HG02970 (cell line): ENCODE results near the gene PSG2.
"Not testable (repeated sequence)": the region's sequence is repeated elsewhere in the genome, so short reads cannot be mapped to it uniquely, and the experiment has no call there.

ENCODE experiments used
- ATAC-seq: cut with Tn5 transposase; IDR thresholded peaks from one replicate; pipeline ENCODE4 v1.9.1; 2021; ENCODE audit warnings: mild to moderate bottlenecking, moderate library complexity, moderate number of reproducible peaks; ENCODE audit not compliant: unreplicated experiment, low FRiP score

PSG2 gene

DNA sequence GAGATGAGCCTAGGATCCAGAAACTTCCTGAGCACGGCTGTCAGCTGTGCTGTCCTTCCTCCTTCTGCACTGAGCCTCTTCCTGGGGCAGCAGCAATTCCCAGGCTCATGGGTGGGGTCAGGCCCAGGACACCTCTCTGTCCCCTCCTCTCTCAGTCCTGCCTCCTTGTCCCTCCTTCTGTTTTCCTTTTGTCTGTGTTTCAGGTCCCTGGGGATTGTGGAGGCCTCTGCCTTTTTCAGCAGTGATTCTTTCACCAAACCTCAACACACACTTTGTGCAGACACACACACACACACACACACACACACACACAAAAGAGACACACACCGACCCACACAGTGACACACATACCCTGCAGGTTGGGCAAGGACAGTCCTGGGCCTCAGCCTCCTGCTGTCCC is at the start of gene PSG2:
Gene PSG2 (minus strand): TSS at position 101 of the 400 bp plus-strand sequence. CDS start 132 bp downstream, outside the sequence.
- not testable (repeated sequence) for ATAC-seq

DNA sequence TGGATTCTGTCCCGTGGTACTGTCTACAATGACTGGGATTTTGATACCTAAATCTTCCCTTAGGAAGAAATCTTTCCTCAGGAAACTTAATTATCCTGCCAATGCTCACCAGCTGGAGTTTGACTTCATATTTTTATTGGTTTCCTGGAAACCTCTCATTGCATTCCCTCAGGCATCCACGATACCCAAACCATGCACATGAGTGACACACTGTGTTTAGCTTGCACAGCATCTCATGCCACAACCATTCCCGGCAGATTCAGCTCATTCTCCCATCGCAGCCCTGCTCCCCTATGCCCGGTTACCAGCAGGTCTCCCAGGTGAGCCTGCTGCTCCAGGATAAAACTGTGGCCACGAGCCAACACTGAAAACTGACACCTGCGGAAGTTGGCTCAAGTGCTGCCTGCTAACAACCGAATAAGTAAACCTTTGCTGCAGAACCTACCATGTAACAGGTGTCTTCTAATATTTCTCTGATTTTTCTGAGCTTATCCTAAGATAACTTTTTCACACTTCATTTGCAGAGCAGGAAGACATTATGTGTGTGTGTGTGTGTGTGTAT is 48.9 kb upstream of the PSG2 start:
- not testable (repeated sequence) for ATAC-seq

DNA sequence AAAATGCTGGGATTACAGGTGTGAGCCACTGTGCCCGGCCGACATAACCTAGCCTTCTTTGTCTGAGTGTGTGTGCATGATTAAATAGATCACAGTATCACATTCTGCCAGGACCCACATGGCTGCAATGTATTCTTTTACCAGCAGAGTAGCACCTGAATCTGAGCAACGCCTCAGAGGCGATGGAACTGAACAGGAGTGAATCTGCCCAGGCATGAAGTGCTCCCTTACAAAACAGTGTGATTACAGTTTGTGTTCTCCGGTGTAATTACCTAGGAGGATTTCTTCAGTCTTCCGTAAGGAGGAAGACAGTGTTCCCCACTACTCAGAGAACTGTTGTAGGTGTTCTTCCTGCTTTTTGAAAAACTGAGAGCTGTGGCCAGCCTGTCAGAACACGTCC is 46.7 kb upstream of the PSG2 start:
- not testable (repeated sequence) for ATAC-seq

DNA sequence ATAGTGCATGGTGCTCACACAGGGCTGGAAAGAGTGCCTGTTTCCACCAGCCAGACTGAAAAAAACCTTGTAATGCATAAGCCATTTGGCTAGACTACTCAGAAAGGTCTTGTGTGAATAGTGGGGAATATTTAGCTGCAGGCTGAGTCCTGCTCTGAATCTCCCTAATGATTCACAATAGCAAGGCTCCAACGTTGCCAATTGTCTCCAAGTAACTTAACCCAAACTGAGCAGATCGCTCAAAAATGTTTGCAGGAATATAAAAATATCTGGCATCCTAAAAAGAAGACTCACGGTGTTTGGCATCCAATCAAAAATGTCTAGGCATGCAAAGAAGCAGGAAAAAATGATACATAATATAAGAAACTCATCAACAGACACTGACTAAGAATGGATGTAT is 44.8 kb upstream of the PSG2 start:
- ATAC-seq, result not testable (repeated sequence)

DNA sequence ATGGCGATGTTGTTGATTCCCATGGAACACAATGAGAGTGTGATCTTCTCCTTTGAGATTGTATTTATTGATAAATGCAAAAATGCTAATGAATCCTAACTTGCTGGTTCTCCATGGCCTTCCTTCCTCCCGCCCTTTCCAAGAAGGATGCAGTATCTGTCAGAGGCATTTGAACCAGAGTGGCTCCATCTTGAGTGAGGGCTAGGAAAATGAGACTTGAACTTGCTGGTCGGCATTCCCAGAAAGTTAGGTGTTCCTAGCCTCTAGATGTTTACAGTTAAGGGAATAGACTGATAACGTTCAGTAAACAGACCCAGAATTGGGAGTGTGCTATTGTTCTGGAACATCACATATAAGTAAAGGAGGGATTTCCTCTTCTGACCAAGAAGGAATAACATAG is 44.2 kb upstream of the PSG2 start:
- ATAC-seq, result no peak

DNA sequence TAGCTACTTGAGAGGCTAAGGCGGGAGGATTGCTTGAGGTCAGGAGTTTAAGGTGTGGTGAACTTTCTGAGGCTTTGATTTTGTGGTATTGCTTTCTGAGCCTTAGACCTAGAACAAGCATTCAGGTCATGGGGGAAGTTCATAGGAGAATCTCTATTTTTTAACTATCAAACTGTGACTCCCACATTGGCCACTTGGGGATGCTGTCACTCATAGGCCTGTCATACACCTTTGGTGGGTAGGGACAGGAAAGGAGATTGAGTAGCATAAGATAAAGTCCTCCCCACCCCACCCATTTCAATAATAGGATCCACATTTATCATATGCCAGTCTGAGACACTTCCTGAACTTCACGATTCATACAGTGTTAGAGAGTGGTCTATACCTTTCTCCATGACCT is 41.9 kb upstream of the PSG2 start:
- no peak for ATAC-seq

DNA sequence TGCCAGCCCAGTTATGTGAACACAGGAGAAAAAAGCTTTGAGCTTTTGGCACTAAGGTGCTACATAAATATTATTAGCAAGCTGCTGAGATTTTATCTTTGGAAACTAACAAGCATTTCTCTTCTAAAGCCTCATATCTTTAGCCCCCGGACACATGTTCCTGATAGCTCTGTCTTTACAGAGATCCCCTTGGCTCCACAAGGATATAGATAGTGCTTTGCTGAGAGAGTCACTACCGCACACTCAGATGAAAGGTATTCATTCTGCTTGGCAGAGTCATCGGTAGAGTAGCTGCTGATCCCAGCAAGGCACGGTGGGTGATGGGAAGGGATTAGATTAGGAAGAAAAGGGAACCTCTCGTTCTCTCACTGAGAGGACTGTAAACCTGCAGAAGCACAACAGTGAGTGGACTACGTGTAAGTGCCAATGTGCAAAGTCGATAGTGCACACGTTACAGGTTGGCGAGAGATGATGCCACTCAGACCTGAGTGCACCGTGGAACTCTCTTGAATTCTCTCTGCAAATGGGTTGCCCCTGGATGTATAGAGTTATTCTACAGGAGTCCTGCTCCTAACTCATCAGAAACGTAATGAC is 38.0 kb upstream of the PSG2 start:
- ATAC-seq, result not testable (repeated sequence)

DNA sequence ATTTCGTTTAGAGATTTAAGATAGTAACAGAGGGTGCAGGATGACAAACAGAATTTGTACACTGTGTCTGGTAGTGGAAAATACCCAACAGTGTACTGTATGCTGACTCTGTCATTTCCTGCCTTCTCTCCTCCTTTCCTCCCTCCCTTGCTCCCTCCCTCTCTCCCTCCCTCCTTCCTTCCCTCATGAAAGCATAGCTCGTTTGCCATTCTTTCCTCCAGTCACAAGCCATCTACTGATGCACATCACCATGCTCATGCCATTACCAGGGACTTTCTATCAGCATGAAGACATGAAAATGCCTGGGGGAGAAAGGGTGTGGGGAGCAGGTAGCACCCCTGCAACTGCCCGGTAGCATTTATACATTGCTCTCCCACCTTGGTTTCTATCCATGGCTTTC is 37.0 kb upstream of the PSG2 start:
- not testable (repeated sequence) for ATAC-seq

DNA sequence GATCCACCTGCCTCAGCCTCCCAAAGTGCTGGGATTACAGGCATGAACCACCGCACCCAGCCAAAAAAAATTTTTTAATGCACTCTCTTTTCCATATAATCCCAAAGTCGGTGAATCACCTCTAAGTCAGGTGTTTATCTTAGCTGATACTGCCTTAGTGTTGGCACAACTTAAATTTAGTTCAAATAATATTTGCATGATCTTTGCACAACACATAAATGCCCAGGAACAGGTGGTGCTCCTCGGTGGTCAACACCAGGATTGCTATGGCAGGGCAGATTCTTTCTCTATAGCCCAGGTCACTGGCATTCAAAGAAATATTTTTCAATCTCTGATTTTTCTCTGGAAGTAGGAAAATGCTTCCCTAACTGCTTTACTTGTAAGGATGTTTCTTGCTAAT is 33.9 kb upstream of the PSG2 start:
- not testable (repeated sequence) for ATAC-seq

DNA sequence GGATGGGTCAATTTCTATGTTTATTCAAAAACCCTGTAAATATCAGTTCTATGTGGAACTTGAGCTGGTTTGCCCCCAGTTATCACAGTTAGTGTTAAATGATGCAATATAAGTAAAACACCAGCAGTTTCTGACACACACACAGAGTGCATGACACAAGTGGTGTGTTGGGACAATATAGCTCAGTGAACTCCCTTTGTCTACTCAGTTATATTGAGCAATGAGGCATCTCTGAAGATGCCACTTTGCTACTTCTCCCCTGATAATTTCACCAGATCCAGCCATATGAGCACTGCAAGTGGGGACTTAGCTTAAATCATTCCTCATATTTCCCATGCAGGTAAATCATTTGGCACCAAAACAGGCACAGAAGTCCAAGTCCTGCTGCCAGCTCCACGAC is 33.0 kb upstream of the PSG2 start:
- not testable (repeated sequence) for ATAC-seq

DNA sequence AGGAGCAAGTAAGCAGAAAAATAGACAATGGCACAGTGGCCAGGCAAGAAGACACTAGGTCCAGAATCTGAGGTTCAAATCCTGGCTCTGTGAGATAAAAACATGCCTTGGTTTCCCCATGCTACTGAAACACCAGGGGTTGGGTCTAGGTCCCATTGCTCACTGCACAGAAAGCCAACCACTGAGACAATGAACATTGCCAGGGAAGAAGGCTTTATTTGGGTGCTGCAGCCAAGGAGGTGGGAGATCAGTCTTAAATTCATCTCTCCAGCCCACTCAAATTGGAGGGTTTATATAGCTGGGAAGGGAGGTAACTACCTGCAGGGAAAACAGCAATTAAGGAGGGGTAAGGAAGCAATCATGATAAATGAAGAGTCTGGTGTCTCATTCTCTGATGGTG is 32.6 kb upstream of the PSG2 start:
- ATAC-seq, result not testable (repeated sequence)

DNA sequence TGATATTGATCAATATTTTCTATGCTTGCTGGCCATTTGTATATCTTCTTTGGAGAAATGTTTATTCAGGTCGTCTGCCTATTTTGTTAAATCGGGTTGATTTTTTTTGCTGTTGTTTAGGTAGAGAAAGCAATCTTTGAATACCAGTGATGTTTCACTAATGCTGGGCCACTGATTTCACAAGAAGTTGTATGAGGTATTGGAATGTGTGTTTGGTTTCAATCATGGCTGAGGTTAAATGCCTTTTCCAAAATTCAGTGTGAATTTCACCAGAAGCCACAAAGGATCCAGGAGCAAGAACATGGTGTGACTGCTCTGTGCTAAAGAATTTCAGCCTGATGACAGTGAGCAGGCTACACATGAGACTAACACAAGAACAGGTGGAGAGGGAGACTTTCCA is 32.1 kb upstream of the PSG2 start:
- not testable (repeated sequence) for ATAC-seq

DNA sequence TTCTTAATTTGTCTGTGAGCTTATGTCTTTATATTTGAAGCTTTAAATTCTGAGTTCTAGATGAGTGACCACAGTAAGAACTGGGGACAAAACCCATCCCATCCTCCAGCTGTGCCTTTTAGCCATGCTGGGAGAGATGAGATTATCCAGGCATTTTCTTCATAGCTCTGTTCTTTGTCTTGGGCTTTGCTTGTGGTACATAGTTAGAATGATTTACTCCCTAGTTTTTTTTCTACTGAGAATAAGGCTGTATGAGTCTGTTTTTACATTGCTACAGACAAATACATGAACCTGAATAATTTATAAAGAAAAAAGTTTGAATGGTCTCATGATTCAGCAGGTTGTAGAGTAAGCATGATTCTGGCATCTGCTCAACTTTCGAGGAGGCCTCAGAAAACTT is 24.9 kb upstream of the PSG2 start:
- not testable (repeated sequence) for ATAC-seq

DNA sequence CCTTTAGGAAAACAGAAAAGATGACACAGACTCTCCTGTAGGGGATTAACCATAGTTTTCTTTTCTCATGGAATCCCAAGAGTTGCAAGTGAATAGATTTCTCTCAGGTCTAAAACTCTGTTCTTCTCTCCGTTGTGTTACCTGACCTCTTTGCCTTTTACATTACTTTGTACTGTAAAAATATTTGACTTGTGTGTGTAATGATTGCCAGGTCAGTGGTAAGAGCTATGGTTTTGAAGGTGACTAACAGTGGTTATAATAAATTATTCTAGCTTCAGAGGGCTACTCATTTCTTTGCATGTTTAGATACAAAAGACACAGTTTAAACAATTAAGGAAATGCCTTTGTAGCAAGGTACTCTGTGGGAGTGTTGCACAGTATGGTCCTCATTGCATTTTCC is 23.0 kb upstream of the PSG2 start:
- no peak for ATAC-seq

DNA sequence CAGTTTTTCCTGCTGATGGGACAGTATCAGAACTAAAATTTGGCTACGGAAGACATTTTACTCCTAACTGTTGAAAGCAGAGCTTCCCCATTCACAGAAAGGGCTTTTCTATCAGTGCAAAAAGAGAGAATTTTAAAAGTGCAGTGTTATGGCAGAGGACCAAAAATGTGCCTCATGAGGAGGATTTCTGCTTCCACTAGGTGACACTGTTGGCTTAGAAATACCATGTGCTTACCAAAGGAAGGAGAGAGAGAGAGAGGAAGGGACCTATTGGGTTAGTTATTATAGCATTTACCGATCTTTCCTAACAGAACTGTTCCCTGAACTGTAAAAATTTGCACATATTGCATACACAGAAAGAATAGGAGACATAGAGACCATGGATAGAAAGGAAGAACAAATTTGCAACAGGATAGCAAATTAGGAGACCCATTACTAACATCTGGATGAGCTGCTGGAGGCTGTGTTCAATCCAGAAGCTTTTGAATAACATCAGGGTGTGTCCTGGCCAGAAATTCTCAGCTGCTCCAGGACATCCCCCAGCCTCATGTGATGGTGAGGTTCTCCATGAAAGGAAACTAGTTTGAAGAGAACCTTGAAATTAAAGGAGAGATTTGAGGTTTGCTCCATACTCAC is 21.8 kb upstream of the PSG2 start:
- not testable (repeated sequence) for ATAC-seq

DNA sequence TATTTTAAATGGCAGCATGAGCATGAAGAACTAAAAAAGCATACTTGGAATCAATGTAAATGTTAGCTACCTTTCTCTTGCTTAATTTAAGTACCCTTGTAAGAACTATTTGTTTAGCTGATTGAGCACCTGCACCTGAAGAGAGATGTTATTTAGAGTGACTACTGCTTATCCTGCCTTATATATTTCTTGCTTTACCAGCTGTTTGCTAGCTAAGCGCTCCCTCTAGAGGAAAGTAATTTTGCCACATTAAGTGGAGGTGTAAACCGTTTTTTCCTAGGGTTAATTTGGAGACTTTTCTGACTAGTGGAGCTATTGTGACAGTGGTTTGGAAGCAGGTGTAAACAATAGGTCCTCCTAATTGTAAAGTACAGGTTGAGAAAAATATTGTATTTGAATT is 19.4 kb upstream of the PSG2 start:
- no peak for ATAC-seq

DNA sequence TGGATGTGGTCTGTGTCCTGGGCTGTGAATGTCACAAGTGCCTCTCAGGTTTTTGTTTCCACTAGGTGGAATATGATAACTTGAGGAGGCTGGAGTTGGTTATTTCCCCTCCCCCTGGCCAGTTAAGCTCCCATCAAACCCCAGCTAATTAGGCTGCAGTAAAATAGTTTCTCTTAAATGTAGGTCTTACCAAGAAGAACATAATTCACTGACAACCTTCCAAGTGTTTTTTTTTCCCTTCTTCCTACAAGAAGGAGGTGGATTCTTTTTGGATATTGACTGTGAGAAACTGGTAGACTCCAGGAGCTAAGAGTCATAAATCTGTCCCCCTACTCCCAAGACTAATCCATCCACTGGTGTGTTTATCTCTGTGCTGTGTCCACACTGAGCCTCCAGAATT is 15.9 kb upstream of the PSG2 start:
- ATAC-seq, result not testable (repeated sequence)

DNA sequence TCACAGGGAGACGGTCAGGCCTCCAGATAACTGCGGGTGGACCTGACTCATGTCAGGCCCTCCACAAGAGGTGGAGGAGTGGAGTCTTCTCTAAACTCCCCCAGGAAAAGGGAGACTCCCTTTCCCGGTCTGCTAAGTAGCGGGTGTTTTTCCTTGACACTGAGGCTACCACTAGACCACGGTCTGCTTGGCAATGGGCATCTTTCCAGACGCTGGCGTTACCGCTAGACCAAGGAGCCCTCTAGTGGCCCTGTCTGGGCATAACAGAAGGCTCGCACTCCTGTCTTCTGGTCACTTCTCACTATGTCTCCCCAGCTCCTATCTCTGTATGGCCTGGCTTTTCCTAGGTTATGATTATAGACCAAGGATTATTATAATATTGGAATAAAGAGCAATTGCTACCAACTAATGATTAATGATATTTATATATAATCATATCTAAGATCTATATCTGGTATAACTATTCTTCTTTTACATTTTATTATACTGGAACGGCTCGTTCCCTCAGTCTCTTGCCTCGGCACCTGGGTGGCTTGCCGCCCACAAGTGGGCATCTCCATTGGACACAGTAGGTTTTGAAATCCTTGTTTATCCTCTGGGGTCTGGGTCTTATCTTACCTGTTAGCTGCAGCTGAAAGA is 5.3 kb upstream of the PSG2 start:
- not testable (repeated sequence) for ATAC-seq

DNA sequence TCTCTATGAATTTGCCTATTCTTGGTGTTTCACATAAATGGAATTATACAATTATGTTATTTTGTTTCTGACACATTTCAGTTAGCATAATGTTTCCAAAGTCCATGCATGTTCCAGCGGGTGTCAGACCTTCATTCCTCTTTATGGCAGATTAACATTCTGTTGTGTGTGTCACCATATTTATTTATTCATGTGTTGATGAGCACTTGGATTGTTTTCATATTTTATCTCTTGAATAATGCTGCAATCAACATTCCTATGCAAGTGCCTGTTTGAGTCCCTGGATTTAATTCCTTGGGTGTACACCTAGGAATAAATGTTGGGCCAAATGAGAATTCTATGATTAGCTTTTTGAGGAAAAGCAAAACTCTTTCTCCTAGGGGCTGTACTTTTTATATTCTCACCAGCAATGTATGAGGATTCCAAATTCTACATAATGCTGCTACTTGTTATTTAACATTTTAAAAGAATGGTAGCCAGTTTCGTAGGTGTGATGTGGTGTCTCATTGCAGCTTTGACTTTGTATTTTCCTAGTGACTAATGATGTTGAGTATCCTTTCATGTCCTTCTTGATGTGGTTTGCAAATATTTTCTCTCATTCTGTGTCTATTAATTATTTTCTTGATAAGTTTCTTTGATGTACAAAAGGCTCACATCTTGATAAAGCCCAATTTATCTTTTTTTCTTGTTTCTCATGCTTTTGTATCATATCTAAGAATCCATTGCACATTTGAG is 3.5 kb upstream of the PSG2 start:
- not testable (repeated sequence) for ATAC-seq

DNA sequence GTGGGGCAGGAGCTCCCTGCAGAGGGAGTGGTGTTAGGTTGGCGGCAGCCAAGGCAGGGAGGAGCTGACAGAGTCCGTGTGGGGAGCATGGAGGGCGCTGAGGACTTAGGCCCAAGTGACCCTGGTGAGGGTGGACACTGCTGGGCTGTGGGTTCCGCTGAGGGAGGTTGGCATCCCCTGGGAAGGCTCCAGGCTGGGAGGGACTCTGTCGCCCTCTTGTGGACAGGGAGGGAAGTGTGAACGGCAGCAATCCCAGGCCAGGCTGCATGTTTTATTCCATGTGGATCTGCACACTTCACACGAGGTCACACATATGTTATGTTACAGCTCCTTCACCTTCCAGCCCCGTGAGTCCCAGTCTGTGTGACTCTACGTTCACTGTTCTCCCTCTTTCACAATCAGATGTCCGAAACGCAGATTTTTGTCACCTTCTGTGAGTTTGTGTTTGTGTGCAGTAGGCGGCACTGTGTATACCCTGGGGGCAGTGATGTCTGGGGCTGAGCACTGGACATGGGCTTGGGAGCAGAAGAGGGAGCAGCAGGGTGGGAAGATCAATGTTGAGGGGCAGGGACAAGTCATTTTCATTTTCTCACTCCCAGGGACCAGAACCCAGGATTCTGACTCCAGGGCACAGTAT is 1.8 kb upstream of the PSG2 start:
- ATAC-seq, result not testable (repeated sequence)
